Measurements from ENCODE around the gene KIF20B.
A peak's percentile ranks its signal among the peaks of the same experiment; 100 is the strongest.

Gene KIF20B

GRCh38 chr10:89701242-89702120, at the start of gene KIF20B:
KIF20B (plus strand) TSS chr10:89701590; CDS start chr10:89705295, 3,705 bp downstream.
- peak; percentile 98 for DNase-seq

GRCh38 chr10:89651916-89652573, 49.3 kb upstream of the KIF20B start:
- DNase-seq = peak in 1 of 3 donors; percentile 17

GRCh38 chr10:89652806-89653370, 48.5 kb upstream of the KIF20B start:
- DNase-seq = no peak

- DNase-seq = no peak
Measured at GRCh38 chr10:89653410-89653869, 48.0 kb upstream of the KIF20B start.

GRCh38 chr10:89655722-89656121, 45.7 kb upstream of the KIF20B start:
- peak; percentile 12 to 31 (median 24) for DNase-seq

GRCh38 chr10:89657302-89657701, 44.1 kb upstream of the KIF20B start:
- no peak for DNase-seq

- DNase-seq = no peak
Measured at GRCh38 chr10:89659143-89660131, 42.0 kb upstream of the KIF20B start.

GRCh38 chr10:89662596-89662995, 38.8 kb upstream of the KIF20B start:
- no peak for DNase-seq

GRCh38 chr10:89663144-89663543, 38.2 kb upstream of the KIF20B start:
- no peak for DNase-seq

- DNase-seq = no peak
Measured at GRCh38 chr10:89664203-89664602, 37.2 kb upstream of the KIF20B start.

GRCh38 chr10:89665302-89665701, 36.1 kb upstream of the KIF20B start:
- no peak for DNase-seq

GRCh38 chr10:89666138-89666537, 35.3 kb upstream of the KIF20B start:
- DNase-seq = no peak

GRCh38 chr10:89668386-89669071, 32.9 kb upstream of the KIF20B start:
- peak in 1 of 3 donors; percentile 6 for DNase-seq

- DNase-seq = no peak
Measured at GRCh38 chr10:89669985-89670384, 31.4 kb upstream of the KIF20B start.

GRCh38 chr10:89670926-89671325, 30.5 kb upstream of the KIF20B start:
- no peak for DNase-seq

- DNase-seq = no peak
Measured at GRCh38 chr10:89677341-89677740, 24.0 kb upstream of the KIF20B start.

- no peak for DNase-seq
Measured at GRCh38 chr10:89679986-89680385, 21.4 kb upstream of the KIF20B start.

GRCh38 chr10:89683883-89684282, 17.5 kb upstream of the KIF20B start:
- no peak for DNase-seq

GRCh38 chr10:89684604-89685003, 16.8 kb upstream of the KIF20B start:
- peak; percentile 74 to 87 (median 86) for DNase-seq

- no peak for DNase-seq
Measured at GRCh38 chr10:89685936-89686335, 15.5 kb upstream of the KIF20B start.

GRCh38 chr10:89690027-89690426, 11.4 kb upstream of the KIF20B start:
- DNase-seq = no peak

- DNase-seq = no peak
Measured at GRCh38 chr10:89692416-89692815, 9.0 kb upstream of the KIF20B start.

Measured in suppressor macrophage treated with lipopolysaccharide for 1 hour (primary cell).